Glomerular endothelial cell (primary cell): ENCODE data around the gene CAMK2D. TPM values are rescaled to one million over a fixed set of nuclear protein-coding genes. Genes with fewer than 3 reads are reported as not detected.

Experiments used
- DNase-seq: peaks from one replicate; pipeline ENCODE4 v3.0.0-alpha.2; 2011; ENCODE audit warnings: low read depth, low spot score; ENCODE audit errors: extremely low read depth
- total RNA-seq: library from RNA; depleted of rRNA; stranded (reverse); fragments of >200 nt; gene quantifications from 2 replicates; pipeline ENCODE4 v1.2.3, GENCODE V29; 2015

Gene CAMK2D
- total RNA-seq, 1 donor from 2014 or later: 24.1 TPM

DNA sequence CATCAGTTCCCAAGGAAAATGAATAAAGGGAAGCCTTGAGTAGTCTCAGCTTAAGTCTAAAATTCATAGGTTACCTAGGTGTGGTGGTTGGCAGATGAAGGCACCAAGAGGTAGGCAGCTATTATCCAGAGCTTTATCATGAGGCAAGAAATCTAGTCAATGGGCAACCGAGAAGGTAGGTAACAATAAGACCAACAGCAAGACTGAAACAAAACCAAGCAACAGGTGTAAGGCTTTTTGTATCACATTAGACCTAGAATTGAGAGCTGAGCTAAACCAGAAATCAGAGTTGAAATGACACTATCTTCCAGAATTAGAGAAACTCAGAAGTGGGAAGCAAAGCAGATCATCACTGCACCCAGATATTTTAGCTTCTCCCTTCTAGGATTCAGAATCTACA, 117.1 kb downstream of the CAMK2D start:
- no peak for DNase-seq

DNA sequence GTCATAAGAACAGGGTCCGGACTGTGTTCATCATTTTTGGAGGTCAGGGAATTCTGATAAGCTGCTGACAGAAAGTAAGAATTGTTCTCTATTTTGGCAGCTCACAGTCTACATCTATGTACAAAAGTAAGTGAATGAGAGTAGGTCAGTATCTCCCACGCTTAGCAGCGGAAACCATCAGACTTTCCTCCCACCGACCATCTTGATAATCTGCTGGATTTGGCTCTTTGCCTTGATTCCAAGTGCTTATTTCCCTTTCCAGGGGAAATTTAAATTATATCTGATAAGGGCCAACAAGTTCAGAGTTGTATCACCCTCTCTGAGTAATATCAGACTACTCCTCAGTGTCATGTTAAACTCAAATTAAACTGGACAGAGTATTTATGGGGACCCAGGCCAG, 118.0 kb downstream of the CAMK2D start:
- DNase-seq: no peak

- no peak for DNase-seq
These were observed 120.5 kb downstream of the CAMK2D start for GRCh38 chr4:113641025-113641431.

DNA sequence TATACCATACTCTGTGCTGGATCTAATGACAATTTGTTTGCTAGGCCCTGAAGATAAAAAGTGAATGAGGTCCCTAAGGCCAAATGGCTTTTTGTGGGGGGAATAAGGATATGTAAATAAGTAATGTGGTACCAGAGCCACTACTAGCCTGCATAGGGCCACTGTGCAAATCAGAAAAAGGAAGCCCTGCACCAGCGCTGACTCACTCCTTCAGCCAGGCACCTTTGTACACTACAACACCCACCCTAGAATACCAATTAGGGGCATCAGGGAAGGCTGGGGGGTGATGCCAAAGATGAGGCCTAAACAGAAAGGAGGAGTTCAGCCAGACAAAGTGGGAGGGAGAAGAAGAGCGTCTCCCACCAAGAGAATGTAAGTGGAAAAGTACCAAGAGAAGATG, 122.2 kb downstream of the CAMK2D start:
- no peak for DNase-seq

- no peak for DNase-seq
These were observed 123.0 kb downstream of the CAMK2D start for GRCh38 chr4:113638562-113638832.

GRCh38 chr4:113637823-113638561, 123.5 kb downstream of the CAMK2D start:
- no peak for DNase-seq

DNA sequence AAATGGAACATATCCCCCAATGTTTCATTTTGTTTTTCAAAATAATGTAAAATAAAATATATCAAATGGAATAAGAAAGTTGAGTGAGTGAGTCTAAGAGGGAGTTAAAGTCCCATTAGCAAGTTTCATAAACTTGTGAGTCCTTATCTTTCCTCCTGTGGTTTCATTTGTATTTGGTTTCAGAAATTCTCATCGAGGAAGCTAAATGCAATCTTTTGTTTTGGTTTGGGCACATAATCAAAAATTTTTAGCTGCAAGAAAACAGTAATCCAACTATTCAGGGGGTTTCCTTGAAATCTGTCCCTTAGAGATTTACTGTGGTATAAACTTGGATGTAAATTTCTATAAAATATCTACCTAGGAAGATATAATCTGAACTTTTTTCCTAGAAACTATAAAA, 124.2 kb downstream of the CAMK2D start:
- no peak for DNase-seq

GRCh38 chr4:113636877-113637276, 124.7 kb downstream of the CAMK2D start:
- DNase-seq: no peak

- no peak for DNase-seq
These were observed 125.1 kb downstream of the CAMK2D start for GRCh38 chr4:113636438-113636818.

DNA sequence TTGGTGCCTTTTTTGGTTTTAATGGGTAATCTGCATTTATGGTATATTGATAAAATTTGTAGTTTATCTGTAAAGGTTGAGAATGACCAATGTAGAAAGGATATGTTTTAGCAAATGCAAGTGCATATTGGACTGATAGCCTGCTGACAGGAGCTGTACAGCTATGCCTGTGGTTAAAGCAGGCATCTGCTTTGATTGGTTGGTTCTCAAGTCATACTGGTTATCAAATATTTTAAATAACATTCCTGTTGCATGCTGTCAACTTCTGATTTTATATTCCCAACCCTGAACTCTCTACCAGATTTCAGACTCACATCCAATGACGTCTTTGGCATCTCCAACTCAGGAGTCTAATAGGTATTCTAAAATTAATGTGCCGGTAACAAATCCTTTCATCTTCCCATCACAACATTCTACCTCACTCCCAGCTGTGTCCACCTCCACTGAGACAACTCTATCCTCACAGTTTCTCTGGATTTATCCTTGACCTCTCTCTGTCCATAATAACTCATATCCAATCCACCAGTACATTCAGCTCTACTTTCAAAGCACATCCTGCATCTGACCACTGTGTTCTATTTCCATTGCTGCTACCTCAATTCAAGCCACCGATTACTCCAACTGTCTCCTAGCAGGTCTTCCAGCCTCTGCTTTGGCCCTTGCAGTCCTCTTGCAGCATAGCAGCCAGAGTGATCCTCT, 125.7 kb downstream of the CAMK2D start:
- DNase-seq: no peak

DNA sequence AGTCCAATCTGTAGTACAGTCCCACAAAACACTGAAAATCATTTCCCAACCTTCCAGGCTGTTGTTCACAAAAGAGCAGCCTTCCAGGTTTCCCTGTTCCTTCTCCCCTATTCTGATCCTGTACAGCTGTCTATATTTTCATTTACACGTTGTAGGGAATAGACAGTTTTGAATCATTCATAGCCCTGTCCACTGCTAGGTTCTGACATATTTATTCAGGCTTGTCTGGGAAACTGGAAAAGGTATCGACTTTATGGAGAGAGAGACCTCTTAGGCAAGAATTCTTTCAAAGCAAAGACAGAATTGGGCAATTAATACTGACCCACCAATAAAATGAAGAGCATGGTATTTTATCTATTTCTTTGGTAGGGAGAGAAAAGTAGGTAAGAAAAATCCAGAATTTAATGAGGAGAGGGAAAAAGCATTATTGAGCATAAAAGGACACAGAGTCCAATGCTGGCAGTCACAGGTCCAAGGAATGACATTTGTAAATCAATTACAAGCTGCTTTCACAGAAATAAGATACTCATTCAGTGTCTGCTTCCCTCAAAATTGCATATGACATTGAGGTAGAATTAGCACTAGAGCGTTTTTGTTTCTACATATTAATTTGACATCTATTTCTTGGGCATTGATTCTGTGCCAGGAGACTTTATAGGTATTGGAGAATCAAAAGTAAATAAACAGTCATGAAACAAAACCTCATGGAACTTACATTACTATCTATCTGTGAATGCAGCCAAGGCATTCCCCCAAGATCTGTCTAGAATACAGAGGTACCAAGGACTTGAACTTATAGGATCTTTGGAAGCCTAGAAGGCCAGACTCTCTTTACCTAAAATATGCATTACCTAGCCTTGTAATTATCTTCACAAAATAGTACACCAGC, 127.2 kb downstream of the CAMK2D start:
- DNase-seq: no peak

GRCh38 chr4:113633467-113633866, 128.1 kb downstream of the CAMK2D start:
- DNase-seq: no peak

DNA sequence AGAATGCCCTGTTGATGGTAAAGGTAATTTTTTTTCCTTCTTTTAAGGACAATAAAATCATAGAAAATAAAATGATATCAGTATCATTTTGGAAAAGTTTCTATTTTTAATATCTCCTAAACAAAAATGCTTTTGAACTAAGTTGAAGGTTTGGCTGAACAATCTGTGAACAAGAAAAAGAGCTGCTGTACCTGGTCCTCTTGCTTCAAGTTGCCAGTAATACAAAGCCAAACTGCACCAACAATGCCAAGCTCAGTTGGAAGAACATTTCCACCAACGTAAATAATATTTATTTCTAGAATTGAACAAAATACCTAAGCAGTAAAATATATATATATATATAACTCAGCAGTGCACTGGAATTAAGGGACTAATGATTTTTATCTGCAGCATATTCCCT, 132.8 kb downstream of the CAMK2D start:
- DNase-seq: no peak

DNA sequence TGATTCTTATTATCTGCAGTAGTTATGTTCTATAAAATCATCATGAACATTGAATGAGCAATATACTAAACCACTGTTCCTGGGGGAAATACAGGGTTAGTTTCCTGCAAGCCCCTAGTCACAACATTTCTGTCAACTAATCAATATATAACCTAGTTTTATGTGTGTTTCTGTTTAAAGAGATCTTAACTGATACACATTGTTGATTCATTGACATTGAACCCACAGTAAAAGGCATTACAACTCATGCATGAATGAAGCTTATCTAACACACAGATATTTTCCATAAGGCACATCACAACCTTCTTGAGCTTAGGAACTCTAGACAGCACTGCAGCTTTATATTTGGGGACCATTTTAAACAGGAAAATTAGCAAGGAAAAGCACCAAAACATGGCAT, 134.2 kb downstream of the CAMK2D start:
- DNase-seq: no peak

GRCh38 chr4:113625902-113626301, 135.6 kb downstream of the CAMK2D start:
- no peak for DNase-seq

DNA sequence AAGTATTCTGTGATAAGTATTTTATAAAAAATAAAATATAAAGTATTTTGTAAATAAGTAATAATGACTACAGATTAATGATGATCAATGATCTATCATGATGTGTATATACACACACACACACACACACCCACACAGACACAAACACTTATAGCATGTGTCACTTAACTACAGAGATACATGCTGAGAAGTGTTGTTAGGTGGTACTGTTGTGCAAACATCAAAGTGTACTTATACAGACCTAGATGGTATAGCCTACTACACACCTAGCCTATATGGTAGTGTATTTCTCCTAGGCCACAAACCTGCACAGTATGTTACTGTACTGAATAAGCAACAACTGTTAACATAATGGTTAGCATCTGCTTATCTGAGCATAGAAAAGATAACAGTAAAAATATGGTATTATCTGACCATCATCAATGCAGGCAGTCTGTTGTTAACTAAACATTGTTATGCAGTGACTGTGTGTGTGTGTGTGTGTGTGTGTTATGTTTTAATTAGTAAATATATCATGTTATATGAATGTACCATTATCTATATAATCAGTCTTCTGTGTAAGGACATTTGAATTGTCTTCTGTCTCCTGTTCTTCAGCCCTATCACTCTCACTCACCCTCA, 138.2 kb downstream of the CAMK2D start:
- DNase-seq: no peak

DNA sequence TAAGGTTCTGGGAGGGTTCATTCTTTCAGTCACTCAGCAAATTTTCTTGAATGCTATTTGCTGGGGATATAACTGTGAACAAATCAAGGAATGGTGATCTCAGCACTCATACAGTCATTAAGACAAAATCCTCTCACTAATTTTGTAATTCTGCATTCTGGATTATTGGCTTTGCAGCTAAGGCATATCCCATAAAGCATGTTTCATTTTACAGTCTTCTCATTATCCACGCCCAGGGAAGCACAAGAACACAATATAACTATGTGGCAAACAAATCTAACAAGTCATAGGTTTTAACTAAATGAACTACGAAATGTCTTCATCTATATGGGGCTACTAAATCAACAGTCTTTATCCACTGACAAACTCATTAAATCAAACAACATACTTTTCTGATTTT, 139.9 kb downstream of the CAMK2D start:
- no peak for DNase-seq

- DNase-seq: no peak
These were observed 141.5 kb downstream of the CAMK2D start for GRCh38 chr4:113620032-113620431.

DNA sequence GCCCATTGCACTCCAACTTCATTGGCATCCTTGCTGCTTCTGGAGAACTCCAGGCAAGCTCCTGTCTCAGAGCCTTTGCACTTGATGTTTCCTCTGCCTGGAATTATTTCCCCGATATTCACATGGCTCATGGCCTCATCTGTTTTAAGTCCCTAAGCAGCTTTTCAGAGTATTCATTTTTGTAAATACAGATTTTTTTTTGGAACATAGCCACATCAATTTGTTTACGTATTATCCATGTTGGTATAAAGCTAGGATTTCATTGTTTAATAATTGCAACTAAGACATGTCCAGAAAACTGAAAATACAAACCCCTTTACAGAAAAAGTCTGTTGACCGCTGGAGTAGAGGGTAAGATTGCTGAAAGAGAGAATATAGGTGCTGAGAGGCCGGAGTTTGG, 142.0 kb downstream of the CAMK2D start:
- DNase-seq: no peak

DNA sequence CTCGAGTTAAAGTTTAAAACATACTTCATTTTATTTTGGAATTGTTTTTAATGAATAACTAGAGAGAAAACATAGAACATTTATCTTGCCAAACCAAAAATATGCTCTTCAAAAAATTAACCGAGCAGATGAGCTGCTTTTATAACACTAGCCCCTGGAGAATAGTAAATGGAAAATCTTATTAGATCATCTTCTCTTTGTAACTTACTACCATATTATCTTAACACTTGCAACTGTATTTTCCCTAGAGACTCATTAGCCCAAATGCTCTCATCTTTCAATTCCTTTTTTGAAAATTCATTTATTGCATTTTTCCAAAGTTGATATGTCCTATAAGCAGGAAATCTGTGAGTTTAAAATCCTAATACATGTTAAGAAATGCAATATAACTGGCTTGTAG, 143.3 kb downstream of the CAMK2D start:
- no peak for DNase-seq

DNA sequence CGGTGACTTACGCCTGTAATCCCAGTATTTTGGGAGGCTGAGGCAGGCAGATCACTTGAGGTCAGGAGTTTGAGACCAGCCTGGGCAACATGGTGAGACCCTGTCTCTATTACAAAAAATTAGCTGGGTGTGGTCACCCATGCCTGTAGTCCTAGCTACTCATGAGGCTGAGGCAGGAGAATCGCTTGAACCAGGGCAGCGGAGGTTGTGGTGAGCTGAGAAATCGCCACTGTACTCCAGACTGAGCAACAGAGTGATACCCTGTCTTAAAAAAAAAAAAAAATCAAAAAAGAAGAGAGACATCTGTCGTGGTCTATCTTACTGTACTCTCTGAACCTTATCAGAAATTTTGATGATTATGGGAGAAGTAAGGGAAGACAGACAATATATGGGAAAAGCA, 144.3 kb downstream of the CAMK2D start:
- DNase-seq: no peak
